ENCODE measurements around the gene FGD4. TPM values are rescaled to one million over a fixed set of nuclear protein-coding genes. Genes with fewer than 3 reads are reported as not detected.

The FGD4 gene
- total and polyA plus RNA-seq, 4 donors: 4.8 to 64.6 (median 24.2) TPM

- DNase-seq (peak in 2 of 3 donors; percentile 84 to 88), ATAC-seq (ENCODE audit: insufficient read depth, low FRiP score) (peak; percentile 58)
- Histone ChIP-seq H3K27me3 (ENCODE audit: control insufficient read depth in 3 of 3, insufficient read depth in 3 of 3, low read length in 2 of 3) (no peaks in the 10 kb centered on the region), H3K36me3 (ENCODE audit: control insufficient read depth in 4 of 4, insufficient read depth in 4 of 4, low read length in 4 of 4) (no peaks in the 10 kb centered on the region), H3K9ac (ENCODE audit: insufficient read depth in 1 of 2, low read length in 2 of 2) (peak overlapping the region in 1 of 2 donors; percentile 54), H3K4me1 (ENCODE audit: control insufficient read depth in 5 of 5, insufficient read depth in 5 of 5, low read length in 5 of 5) (peaks cover 2 to 29% (median 4%) of the 10 kb centered on the region in 5 donors), H3K9me3 (ENCODE audit: control insufficient read depth in 4 of 4, insufficient read depth in 3 of 4, low read length in 3 of 4) (no peaks in the 10 kb centered on the region), H3K27ac (ENCODE audit: low read depth in 1 of 2, low read length in 1 of 2) (peak overlapping the region in 1 of 2 donors; percentile 66), H3K4me3 (no peak overlapping the region)
- peak; percentile 48 for TF ChIP-seq CTCF (IDR thresholded peaks at IDR 0.05; ENCODE audit: control extremely low read depth, extremely low read depth)
- 4 to 9% methylated on average over 1 of the region's 1 CpG for WGBS, 2 donors
These were observed 56.3 kb downstream of the FGD4 start for GRCh38 chr12:32455607-32456071.

DNA sequence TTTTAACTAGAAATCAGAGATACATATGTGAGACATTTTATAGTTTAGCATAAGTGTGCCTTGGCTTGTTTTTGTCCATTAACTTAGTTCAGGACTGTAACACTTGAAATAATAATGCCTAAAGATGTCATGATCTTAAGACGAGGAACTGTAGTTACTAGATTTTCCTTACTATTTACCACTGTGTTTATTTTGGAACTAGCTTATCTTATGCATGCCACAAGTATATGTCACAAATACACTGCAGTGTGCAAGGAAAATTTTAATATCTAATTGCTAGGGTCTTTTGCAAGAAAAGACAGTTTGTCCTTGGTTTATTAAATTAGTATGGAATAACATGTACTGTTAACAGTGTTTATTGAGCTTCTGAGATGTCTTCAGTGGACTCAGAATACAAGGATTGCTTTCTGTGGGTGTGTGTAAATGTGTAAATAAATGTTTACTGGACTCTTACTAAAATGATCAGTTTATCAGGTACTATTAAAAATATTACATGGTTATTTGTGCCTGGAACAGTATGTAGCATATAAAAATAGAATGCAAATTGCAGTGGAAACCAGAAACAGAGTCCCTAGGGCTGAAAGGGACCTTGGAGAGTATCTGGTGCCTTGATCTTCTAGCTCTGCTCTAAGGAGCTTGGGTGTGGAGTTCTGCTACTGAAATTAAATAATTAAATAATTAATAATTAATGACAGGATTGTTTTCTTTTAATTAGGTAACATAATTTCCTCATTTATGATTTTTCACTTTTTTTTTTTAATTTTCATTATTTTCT lies 58.1 kb downstream of the FGD4 start:
- Histone ChIP-seq H3K9ac (ENCODE audit: insufficient read depth in 1 of 2, low read length in 2 of 2) (peak overlapping the region in 1 of 2 donors; percentile 13), H3K27ac (ENCODE audit: low read depth in 1 of 2, low read length in 1 of 2) (peak overlapping the region in 1 of 2 donors; percentile 6), H3K27me3 (ENCODE audit: control insufficient read depth in 3 of 3, insufficient read depth in 3 of 3, low read length in 2 of 3) (no peaks in the 10 kb centered on the region), H3K36me3 (ENCODE audit: control insufficient read depth in 4 of 4, insufficient read depth in 4 of 4, low read length in 4 of 4) (no peaks in the 10 kb centered on the region), H3K9me3 (ENCODE audit: control insufficient read depth in 4 of 4, insufficient read depth in 3 of 4, low read length in 3 of 4) (no peaks in the 10 kb centered on the region), H3K4me3 (no peak overlapping the region), H3K4me1 (ENCODE audit: control insufficient read depth in 5 of 5, insufficient read depth in 5 of 5, low read length in 5 of 5) (peaks cover 2 to 29% (median 4%) of the 10 kb centered on the region in 5 donors)
- DNase-seq: no peak
- TF ChIP-seq CTCF (IDR thresholded peaks at IDR 0.05; ENCODE audit: control extremely low read depth, extremely low read depth): no peak
- ATAC-seq (ENCODE audit: insufficient read depth, low FRiP score): no peak
- WGBS, 2 donors: 39 to 65% methylated on average over 1 of the region's 1 CpG

DNA sequence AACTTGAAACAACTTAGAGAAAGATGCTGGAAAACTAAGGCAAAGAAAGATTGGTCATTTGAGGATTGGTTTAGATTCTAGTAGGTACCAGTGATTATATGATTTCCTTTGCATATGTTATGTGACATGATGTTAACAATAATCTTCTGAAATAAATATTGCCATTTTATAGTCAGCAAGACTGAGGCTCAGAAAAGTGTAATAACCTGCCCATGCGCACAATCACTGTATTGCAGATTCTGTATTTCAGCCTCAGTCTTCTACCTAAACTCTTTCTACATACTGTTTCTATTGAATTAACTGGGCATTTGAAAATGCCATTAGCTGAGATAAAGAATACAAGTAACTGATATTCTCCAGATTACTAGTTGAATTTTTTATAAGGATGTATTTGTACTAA lies 61.3 kb downstream of the FGD4 start:
- no peak for ATAC-seq (ENCODE audit: insufficient read depth, low FRiP score)
- H3K9me3 ChIP-seq (ENCODE audit: control insufficient read depth in 4 of 4, insufficient read depth in 3 of 4, low read length in 3 of 4): no peaks in the 10 kb centered on the region
- WGBS, 2 donors: 97 to 98% methylated on average over 1 of the region's 1 CpG
- H3K4me3 ChIP-seq: no peak overlapping the region
- no peak for TF ChIP-seq CTCF (IDR thresholded peaks at IDR 0.05; ENCODE audit: control extremely low read depth, extremely low read depth)
- no peak for DNase-seq
- H3K27me3 ChIP-seq (ENCODE audit: control insufficient read depth in 3 of 3, insufficient read depth in 3 of 3, low read length in 2 of 3): no peaks in the 10 kb centered on the region
- peaks cover 0 to 3% (median 0%) of the 10 kb centered on the region in 4 donors for H3K36me3 ChIP-seq (ENCODE audit: control insufficient read depth in 4 of 4, insufficient read depth in 4 of 4, low read length in 4 of 4)
- H3K27ac ChIP-seq (ENCODE audit: low read depth in 1 of 2, low read length in 1 of 2): no peak overlapping the region
- H3K4me1 ChIP-seq (ENCODE audit: control insufficient read depth in 5 of 5, insufficient read depth in 5 of 5, low read length in 5 of 5): peaks cover 2 to 17% (median 4%) of the 10 kb centered on the region in 5 donors
- H3K9ac ChIP-seq (ENCODE audit: insufficient read depth in 1 of 2, low read length in 2 of 2): no peak overlapping the region

All from lung (tissue), 12 donors.